Fibroblast of lung (primary cell): Measurements from ENCODE around the gene CAMK1D. TPM values are rescaled to one million over a fixed set of nuclear protein-coding genes. Genes with fewer than 3 reads are reported as not detected.

ENCODE experiments used
- DNase-seq, 2 donors: peaks; one replicate each; pipeline versions ENCODE4 v3.0.0 to v3.0.0-alpha.2; 2010; ENCODE audit warnings: low read depth in 2 of 2
- H2AFZ ChIP-seq: 2 replicates; pipeline ENCODE4 v1.5.1; 2012; ENCODE audit warnings: low read length, control low read depth, inconsistent platforms
- H3K27ac ChIP-seq: 2 replicates; pipeline ENCODE4 v1.5.1; 2011; ENCODE audit warnings: low read length, control low read depth; ENCODE audit not compliant: insufficient read depth
- H3K27me3 ChIP-seq: 2 replicates; pipeline ENCODE4 v1.5.1; 2011; ENCODE audit warnings: mild to moderate bottlenecking, low read length; ENCODE audit not compliant: control insufficient read depth, insufficient read depth
- H3K36me3 ChIP-seq: 2 replicates; pipeline ENCODE4 v1.5.1; 2011; ENCODE audit warnings: low read length; ENCODE audit not compliant: control insufficient read depth, insufficient read depth
- H3K4me1 ChIP-seq: 2 replicates; pipeline ENCODE4 v1.5.1; 2011; ENCODE audit warnings: low read length; ENCODE audit not compliant: control insufficient read depth, insufficient read depth; ENCODE audit errors: extremely low read depth
- H3K4me2 ChIP-seq: 2 replicates; pipeline ENCODE4 v1.5.1; 2011; ENCODE audit warnings: low read length, control low read depth; ENCODE audit not compliant: insufficient read depth; ENCODE audit errors: extremely low read depth
- H3K4me3 ChIP-seq, 4 experiments: fragments of 200-600 bp in 1 of 4; sonication (generic) in 1 of 4; replicated peaks in 1 of 4; 2 replicates each; pipeline ENCODE4 v1.5.1; 2011 to 2016; ENCODE audit warnings: low read length in 4 of 4, low read depth in 3 of 4, mild to moderate bottlenecking in 3 of 4, control low read depth in 2 of 4, inconsistent platforms in 1 of 4, mixed read lengths in 1 of 4; ENCODE audit not compliant: insufficient read depth in 1 of 4; ENCODE audit errors: control extremely low read depth in 1 of 4
- H3K79me2 ChIP-seq: 2 replicates; pipeline ENCODE4 v1.5.1; 2012; ENCODE audit warnings: mild to moderate bottlenecking, low read length, inconsistent platforms; ENCODE audit not compliant: control insufficient read depth, insufficient read depth
- H3K9ac ChIP-seq: 2 replicates; pipeline ENCODE4 v1.5.1; 2011; ENCODE audit warnings: mild to moderate bottlenecking, low read length, control low read depth; ENCODE audit not compliant: insufficient read depth
- H3K9me3 ChIP-seq: 2 replicates; pipeline ENCODE4 v1.5.1; 2012; ENCODE audit warnings: low read depth, low read length; ENCODE audit not compliant: control insufficient read depth, insufficient read depth
- H4K20me1 ChIP-seq: 2 replicates; pipeline ENCODE4 v1.5.1; 2011; ENCODE audit warnings: low read length; ENCODE audit not compliant: control insufficient read depth, insufficient read depth; ENCODE audit errors: extremely low read depth
- EZH2 ChIP-seq: IDR thresholded peaks from 2 replicates; pipeline ENCODE4 v1.5.1; 2012; ENCODE audit warnings: low read length, control low read depth, mild to moderate bottlenecking; ENCODE audit errors: missing control alignments
- polyA plus RNA-seq, 2 donors: library from polyadenylated mRNA; depleted of rRNA in 1 of 2; stranded (reverse) in 1 of 2; unstranded in 1 of 2; fragments of >200 nt; gene quantifications; 2 replicates each; pipeline ENCODE4 v1.2.1, GENCODE V29; 2011 to 2012; ENCODE audit warnings: missing spikeins in 1 of 2
- total RNA-seq: library from RNA; depleted of rRNA; stranded (reverse); fragments of >200 nt; gene quantifications from 2 replicates; pipeline ENCODE4 v1.2.1, GENCODE V29; 2014
- TF ChIP-seq, protein P1 (sequence below), 2 donors: IDR thresholded peaks in 1 of 2; conservative IDR thresholded peaks in 1 of 2; 1 replicate in 1 of 2; 2 replicates in 1 of 2; pipeline ENCODE4 v1.5.1; 2011 to 2012; ENCODE audit warnings: low read length in 2 of 2, control low read depth in 1 of 2, inconsistent platforms in 1 of 2, low read depth in 1 of 2, mild to moderate bottlenecking in 1 of 2

Gene CAMK1D
- total and polyA plus RNA-seq, 2 donors (not counting 1 experiment from before 2014, with no cell fraction given) = 2.3 TPM

GRCh38 chr10:12799714-12800113, 450.4 kb downstream of the CAMK1D start:
- Histone ChIP-seq H4K20me1 (no peaks in the 10 kb centered on the region), H3K4me3 (no peak overlapping the region), H3K9me3 (no peaks in the 10 kb centered on the region), H3K27ac (no peak overlapping the region), H2AFZ (no peak overlapping the region), H3K4me2 (no peak overlapping the region), H3K27me3 (no peaks in the 10 kb centered on the region), H3K9ac (no peak overlapping the region), H3K36me3 (no peaks in the 10 kb centered on the region), H3K4me1 (no peaks in the 10 kb centered on the region), H3K79me2 (no peaks in the 10 kb centered on the region)
- no peak for DNase-seq
- TF ChIP-seq, protein P1, sequence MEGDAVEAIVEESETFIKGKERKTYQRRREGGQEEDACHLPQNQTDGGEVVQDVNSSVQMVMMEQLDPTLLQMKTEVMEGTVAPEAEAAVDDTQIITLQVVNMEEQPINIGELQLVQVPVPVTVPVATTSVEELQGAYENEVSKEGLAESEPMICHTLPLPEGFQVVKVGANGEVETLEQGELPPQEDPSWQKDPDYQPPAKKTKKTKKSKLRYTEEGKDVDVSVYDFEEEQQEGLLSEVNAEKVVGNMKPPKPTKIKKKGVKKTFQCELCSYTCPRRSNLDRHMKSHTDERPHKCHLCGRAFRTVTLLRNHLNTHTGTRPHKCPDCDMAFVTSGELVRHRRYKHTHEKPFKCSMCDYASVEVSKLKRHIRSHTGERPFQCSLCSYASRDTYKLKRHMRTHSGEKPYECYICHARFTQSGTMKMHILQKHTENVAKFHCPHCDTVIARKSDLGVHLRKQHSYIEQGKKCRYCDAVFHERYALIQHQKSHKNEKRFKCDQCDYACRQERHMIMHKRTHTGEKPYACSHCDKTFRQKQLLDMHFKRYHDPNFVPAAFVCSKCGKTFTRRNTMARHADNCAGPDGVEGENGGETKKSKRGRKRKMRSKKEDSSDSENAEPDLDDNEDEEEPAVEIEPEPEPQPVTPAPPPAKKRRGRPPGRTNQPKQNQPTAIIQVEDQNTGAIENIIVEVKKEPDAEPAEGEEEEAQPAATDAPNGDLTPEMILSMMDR (conservative IDR thresholded peaks at IDR 0.05 in 1 of 2, IDR thresholded peaks at IDR 0.05 in 1 of 2; ENCODE audit: low read depth in 1 of 2, low read length in 2 of 2) = no peak
- no peak for TF ChIP-seq EZH2

GRCh38 chr10:12800302-12800701, 451.0 kb downstream of the CAMK1D start:
- Histone ChIP-seq H3K4me3 (no peak overlapping the region), H3K27ac (no peak overlapping the region), H3K4me2 (no peak overlapping the region), H3K9ac (no peak overlapping the region), H3K79me2 (no peaks in the 10 kb centered on the region), H2AFZ (no peak overlapping the region), H3K9me3 (no peaks in the 10 kb centered on the region), H4K20me1 (no peaks in the 10 kb centered on the region), H3K27me3 (no peaks in the 10 kb centered on the region), H3K4me1 (no peaks in the 10 kb centered on the region), H3K36me3 (no peaks in the 10 kb centered on the region)
- DNase-seq = no peak
- no peak for TF ChIP-seq EZH2
- TF ChIP-seq, protein P1 (conservative IDR thresholded peaks at IDR 0.05 in 1 of 2, IDR thresholded peaks at IDR 0.05 in 1 of 2; ENCODE audit: low read depth in 1 of 2, low read length in 2 of 2) = no peak

GRCh38 chr10:12801214-12802087, 452.1 kb downstream of the CAMK1D start:
- Histone ChIP-seq H3K27ac (no peak overlapping the region), H3K4me2 (no peak overlapping the region), H3K79me2 (no peaks in the 10 kb centered on the region), H3K27me3 (no peaks in the 10 kb centered on the region), H2AFZ (no peak overlapping the region), H3K4me3 (no peak overlapping the region), H3K4me1 (no peaks in the 10 kb centered on the region), H4K20me1 (no peaks in the 10 kb centered on the region), H3K9me3 (no peaks in the 10 kb centered on the region), H3K9ac (no peak overlapping the region), H3K36me3 (no peaks in the 10 kb centered on the region)
- no peak for TF ChIP-seq EZH2
- TF ChIP-seq, protein P1 (conservative IDR thresholded peaks at IDR 0.05 in 1 of 2, IDR thresholded peaks at IDR 0.05 in 1 of 2; ENCODE audit: low read depth in 1 of 2, low read length in 2 of 2) = no peak
- no peak for DNase-seq
